Stimulated activated CD4-positive, alpha-beta T cell treated with anti-CD3 and anti-CD28 coated beads, TNF-alpha, amount 100 ng/mL, for 1 hour (primary cell): ENCODE results near the gene NCOR2.

Experiments
- DNase-seq, 3 donors: peaks; one replicate each; pipeline ENCODE4 v3.0.0-alpha.2; 2020; ENCODE audit warnings: low read depth in 3 of 3, low spot score in 1 of 3

NCOR2 gene

DNA sequence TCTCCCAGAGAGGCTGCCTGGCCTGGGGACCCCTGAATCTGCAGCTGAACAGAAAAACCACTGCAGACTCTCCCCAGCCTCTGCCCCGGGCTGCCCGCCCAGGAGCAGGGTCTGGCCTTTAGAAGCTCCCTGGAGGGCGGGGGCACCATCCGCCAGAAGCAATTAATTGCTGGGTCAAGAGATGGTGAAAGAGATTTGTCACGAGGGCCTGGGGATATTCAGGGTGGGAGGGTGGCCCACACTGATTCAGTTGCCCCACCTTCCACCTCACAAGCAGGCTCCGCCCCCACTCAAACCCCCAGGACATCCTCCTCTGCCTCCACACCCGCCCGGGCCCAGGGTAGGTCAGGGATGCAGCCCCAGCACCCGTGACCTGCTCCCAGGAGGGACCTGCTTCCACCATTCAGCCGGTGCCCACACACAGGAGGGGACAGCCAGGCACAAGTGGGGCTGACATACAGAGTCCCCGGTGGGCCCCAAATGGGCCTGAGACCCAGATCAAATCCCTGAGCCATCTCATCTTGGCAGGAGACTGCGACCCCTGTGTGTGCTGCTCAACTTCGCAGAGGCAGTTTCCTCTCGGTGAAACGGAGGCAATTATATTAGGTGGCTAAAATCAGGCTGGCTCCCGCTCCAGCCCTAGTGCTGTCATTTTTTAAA lies 23.0 kb downstream of the NCOR2 start:
- DNase-seq, result no peak

DNA sequence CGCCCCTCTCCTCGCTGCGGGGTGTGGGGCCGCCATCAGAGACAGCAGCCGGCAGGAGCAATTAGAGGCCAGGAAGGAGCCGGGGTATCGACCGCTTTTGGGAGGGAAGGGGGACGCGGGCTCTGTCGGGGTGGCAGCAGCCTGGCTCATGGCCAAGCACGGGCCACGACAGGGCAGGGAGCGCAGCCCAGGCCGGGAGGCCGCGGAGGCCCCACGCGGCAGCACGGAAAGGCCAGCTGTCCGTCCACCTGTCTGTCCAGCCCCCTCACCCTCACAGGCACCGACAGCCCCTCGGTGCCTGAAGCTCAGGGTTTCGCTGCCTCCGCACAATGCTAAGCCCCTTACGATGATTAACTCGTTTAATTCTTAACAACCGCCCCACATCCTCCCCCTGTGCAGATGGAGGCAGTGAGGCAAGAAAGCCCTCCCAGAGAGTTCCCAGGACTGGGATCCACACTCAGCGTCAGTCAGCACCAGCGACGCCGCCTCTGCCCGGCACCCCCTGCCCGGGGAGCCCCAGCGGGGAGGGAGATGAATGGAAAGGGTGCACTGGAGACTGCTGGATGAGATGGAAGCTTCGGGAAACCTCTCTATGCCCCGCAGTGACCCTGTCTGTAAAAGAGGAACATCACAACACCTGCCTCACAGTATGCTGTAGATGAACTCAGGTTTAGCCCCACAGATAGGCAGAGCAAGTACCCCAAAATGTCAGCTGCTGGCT lies 23.7 kb downstream of the NCOR2 start:
- DNase-seq, result no peak

DNA sequence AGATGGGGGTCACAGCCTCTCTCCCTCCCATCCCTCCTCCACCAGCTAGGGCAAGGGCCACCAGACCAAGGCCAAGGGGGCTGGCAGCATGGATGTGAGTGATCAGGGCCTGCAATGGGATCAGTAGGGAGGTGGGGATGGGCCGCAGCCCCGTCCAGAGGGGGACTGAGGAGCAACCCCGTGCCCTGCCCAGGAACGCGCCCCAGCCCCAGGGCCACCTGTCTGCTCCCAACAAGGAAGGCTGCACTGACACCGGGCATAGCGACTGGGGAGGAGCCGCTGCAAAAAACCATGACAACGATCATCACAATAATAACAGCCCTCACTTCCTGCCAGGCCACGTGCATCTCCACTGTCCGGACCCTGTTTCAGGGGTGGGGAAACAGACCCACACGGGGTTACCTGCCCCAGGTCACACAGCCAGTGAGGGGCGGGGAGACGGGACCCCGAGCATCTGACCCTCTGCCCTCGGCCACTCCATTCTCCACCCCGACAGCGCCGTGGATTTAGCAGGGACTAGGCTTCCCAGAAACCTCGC lies 24.3 kb downstream of the NCOR2 start:
- DNase-seq, result no peak

DNA sequence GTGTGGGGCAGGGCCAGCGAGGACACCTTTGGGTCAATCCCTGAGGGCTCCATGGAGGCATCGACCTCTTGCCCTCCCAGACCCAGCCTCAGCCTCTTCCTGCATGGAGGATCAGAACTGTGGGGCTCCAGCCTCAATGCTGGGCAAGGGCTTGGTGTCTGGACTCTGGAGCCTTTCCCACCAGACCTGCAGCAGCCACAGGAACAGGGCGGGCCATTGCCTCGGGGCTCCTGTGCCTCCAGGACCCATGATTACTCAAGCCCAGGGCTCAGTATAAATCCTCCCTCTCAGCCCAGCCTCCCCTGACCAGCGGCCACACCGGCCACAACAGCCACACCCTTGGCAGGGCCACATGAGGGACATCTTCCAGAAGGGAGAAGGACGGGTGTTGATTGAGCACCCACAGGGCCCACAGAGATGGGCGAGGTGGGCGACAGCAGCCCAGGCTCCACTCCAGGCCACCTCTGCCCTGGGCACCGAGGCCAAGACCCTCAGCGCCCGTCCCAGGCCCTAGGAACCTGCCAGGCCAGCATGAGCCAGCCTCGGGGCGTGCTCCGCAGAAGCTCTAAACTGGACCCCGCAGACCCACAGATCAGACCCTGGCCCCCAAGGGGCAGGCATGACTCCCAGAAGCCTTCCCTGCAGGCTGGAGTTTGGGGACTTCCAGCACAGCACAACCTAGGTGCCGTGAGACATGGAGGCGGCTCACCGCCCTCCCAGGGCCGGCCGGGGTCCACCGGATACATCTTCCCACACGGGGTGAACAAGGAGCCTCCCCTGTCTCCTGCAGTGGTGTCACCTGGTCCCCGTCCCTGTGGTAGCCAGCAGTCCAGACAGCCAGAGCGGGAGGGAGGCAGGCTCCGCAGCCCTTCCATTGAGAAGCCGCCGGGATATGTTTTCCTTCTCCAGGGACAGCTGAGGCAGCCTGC lies 25.1 kb downstream of the NCOR2 start:
- no peak for DNase-seq

DNA sequence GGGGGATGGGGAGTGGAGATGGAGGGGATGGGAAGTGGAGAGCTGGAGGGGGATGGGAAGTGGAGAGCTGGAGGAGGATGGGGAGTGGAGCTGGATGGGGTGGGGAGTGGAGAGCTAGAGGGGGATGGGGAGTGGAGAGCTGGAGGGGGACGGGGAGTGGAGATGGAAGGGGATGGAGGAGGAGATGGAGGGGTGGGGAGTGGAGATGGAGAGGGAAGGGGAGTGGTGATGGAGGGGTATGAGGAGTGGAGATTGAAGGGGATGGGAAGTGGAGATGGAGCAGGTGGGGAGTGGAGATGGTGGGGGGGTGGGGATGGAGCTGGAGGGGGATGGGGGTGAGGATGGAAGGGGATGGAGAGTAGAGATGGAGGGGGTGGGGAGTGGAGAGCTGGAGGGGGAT lies 26.1 kb downstream of the NCOR2 start:
- no peak for DNase-seq

DNA sequence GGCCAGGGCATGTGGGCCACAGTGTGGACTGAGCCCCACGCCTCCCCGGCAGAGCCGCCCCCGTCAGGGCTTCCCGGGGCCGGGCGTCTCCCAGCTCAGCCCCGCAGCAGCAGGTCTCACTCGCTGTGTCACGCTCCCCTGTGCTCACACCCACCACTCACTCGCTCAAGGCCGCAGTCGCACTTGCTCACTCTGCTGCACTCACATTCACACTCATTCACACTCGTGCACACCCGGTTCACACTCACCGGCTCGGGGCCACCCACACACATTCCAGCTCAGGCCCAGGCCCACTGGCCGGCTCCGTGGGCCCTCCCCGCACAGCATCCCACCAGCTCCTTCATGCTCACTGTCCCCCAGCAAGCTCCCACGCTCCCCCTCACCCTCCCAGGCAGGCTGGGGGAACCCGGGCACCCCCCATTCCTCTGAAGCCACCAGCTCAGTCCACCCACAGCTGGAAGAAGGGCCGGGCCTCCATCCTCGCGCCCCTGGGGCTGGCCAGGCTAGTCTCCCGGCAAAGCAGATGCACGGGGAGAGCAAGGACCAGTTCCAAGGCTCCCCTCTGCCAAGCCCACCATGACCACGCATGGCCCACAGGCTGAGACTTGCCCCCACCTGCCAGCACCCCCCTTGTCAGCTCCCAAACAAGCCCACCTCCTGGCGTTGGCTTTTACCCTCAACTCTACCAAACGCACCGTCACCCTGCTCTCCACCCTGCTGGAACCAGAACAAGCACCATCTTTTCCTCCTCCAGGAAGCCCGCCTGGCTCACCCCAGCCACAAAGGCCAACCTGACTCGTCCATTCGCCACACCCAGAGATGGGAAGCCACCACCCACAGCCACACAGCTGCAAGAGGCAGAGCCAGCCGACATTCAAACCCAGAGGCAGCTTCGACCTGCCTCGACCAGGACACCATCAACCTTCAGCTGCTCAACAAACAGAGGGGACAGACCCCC lies 28.0 kb downstream of the NCOR2 start:
- DNase-seq, result no peak

DNA sequence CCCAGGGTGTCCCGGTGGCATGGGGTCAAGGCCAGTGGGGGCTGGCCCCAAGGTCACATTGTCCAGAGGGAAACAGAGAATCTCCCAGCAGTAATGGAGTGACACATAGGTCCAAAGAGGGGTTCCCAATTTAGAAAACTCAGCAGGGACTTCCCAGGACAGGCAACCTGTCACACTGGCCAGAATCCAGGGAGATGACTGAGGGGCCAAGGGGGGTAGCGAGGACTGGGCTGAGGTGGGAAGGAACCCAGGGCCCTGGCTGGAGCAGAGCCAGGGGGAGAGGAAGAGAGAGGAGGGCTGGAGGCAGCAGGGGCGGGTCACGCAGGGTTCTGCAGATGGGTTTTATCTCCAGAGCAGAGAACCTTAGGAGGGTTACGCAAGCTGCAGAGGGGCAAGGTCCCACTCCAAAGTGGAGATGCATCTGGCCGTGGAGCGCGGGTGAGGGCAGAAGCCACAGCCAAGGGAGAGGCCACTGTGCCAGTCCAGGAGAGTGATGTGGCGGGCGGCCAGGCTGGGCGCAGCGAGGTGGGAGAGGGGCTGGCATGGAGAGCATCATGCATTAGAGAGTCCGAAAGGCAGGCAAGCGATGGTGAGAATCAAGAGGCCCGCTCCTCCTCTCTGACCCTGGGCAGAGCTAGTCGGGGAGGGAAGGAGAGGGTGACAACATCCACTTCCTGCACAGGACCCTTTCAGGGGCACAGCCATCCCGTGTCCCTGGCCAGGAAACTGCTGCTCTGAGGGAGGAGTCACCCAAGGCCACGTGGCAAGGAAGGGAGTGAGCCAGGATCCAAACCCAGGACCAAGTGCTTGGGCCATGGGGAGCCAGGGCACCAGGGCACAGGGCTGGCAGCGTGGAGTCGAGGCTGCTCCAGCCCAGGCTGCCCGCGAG lies 29.0 kb downstream of the NCOR2 start:
- no peak for DNase-seq

DNA sequence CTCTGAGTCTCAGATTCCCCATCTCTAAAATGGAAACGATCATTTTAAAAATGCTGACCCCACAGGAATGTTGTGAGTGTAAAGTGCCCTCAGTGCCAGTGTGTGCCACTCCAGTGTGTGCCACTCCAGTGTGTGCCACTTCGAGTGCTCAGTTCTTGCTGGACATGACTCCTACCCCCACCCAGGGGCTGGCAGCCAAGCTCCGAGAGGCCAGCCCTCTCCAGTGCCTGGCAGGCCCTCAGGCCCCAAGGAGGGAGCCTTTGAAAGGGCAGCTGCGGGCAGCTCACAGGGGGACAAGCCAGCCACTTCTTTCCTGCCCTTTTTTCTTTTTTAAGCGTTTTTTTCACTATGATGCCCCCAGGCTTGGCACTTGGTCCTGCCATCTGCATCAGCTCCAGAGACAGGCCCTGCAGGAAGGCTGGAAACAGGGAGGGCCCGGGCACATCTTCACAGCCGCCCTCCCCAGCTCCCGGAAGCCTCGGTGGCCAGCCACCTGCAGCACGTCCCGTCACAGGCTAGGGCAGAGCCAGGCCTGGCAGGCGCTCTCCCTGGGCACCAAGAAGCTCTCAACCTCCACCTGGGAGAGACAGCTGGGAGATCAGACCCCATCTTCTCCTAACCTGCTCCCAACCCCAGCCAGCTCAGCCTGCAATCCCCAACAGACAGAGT lies 29.8 kb downstream of the NCOR2 start:
- DNase-seq, result no peak

DNA sequence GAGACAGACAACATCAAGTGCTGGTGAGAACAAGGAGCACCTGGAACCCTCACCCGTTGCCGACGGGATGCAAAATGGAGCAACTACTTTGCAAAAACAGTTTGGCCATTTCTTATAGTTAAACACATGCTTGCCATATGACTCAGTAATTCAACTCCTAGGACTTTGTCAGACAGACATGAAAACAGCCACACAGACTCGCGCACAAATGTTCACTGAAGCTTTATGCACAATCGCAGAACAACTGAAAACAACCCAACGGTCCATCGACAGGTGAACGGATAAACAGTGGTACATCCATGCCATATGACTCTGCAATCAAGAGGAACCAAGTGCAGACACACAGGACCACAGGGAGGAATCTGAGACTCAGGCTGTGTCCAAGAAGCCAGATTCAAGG lies 30.8 kb downstream of the NCOR2 start:
- DNase-seq, result no peak

DNA sequence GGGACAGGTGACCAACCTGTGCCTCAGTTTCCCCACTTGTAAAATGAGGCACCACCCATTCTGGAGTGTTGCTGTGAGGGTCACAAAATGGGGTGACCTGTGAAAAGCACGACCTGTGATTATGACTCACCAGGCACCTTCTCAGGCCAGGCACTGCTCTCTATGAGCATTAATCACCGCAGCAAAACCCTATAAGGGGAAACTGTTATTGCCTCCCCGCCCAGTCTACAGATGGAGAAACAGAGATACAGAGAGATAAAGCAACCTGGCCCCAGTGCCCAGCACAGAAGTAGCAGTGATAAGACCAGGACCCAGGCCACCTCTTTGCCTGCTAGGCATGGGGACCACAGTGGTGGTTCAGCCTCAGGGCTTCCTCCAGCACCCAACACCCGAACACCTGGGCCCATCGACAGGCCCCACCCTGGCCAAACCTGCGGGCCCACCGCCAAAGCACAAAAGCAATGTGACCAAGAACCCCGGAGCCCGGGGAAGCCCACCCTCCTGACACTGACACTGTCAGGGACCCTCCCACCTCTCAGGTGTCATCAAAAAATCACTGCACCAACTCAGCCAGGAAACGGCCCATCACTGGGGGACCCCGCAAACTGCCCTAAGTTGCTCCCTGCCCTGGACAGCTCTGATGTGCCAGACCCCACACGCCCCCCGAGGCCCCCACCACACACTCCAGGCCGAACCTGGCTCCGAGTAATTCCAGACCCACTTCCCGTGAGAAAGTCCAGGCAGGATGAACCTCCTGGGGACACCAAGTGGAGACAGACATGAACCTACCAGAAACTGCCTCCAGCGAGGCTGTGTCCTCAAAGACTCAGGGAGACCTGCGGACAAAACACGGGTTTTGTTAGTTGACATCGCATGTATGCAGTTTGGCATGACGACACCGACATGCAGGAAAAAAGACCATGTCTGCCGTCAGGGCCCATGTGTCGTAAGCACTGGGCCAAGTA lies 32.4 kb downstream of the NCOR2 start:
- no peak for DNase-seq

DNA sequence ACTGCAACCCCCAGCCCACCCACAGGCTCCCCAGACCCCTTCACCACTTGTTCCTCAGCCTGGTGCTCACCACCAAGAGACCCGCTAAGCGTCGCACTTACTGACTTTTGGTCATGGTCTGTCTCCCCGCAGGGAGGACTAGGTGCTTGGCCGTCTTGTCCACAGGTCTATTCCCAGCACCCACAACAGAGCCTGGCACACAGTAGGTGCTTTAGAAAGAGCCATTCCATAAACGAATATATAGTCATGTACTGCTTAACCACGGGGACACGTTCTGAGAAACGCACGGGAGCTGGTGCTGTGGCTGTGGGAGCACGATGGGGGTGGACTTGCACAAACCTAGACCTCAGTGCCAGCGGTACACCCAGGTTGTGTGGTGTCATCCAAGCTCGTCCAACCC lies 34.0 kb downstream of the NCOR2 start:
- no peak for DNase-seq

DNA sequence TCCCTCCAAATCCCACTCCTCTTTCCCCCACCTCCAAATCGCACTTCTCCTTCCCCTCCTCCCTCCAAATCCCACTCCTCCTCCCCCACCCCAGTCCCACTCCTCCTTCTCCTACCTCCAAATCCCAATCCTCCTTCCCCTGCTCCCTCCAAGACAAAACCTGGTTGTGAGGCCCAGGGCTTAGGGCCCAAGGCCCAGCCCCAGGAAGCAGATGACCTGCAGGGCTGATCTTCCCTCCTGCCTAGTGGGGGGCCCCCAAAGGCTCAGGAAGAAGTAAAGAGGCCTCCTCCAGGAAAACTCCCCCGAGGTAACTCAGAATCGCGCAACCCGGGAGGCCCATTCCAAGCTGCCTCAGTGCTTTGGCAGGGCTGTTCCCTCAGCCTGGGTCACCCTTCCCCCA lies 34.4 kb downstream of the NCOR2 start:
- DNase-seq, result no peak

DNA sequence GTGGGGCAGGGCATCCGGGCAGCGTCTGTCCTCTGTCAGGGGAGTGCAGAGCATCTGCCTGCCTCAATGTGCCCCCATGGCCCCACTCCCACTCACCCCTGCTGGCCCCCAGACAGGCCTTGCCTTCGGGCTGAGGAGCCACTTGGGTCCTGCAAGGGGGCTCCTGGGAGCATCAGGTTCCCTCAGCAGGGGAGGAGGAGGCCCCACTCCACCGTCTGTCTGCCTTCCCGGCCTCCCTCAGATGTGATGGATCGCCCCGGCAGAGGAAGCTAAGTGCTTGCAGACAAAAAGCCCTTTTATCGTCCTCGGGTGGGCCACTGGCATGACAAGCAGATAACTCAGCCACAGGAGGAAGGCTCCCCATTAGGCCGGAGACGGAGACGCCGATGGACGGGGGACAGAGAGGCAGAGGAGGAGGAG lies 35.1 kb downstream of the NCOR2 start:
- DNase-seq, result no peak

DNA sequence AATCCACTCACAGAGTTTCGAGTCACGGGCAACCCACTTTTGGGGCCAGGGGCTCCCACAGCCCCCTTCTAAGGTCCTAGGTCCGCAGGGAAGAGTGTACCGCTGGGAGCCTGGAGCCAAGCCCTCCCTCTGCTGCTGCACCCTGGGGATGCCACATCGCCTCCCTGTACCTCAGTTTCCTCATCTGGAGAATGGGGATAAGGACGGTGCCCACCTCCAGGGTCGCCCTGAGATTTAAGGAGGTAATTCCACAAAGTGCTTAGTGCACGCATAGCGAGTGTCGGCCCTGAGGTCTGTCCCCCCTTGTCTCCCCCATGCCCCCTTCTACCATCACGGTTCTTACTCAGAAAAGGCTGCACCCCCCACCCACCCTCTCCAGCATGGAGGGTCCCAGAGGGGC lies 35.5 kb downstream of the NCOR2 start:
- no peak for DNase-seq

DNA sequence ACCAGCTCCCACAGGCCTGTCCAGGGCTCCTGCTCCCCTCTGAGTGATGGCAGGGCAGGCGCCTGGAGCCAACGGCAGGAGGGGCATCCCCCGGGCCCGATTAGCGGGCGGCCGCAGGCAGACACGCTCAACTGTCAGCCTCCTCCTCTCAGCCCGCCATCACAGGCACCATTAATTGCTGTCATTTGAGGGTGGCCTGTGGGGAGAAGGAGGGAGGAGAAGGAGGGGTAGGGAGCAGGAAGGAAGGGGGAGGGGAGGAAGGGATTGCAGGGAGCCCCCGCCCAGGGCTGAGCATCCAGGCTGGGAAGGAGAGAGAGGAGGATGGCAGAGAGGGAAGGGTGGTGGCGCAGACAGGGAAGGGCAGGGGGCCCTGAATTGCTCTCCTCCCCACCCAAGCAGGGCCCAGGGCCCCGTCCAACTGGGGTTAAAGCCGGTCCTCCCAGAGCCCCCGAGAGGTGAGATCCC lies 36.1 kb downstream of the NCOR2 start:
- no peak for DNase-seq

DNA sequence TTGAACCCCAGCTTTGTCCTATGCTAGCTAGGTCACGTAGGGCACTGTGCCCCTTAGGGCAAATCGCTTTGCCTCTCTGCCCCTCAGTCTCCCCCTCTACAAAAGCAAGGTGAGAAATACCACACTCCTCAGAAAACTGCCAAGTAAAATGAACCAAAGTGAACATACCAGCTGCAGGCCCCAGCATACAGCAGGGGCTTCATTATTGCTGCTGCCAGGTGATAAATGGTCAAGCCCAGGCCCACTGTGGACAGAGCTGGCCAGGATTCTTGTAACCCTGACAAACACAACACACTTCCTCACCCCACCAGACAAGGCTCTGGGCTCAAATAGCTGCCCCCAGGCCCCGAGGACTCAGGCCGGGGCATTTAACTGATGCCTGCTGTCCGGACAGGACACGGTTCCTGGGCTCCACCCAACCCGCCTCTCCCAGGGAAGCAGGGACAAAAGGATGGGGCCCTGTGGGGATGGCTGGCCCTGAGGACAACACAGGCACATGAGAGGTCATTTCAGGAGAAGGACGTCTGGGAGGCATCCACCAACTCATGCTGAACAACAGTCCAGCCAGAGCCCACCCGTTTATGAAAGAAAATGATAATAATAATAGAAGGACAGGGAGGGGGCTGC lies 36.7 kb downstream of the NCOR2 start:
- DNase-seq, result no peak

DNA sequence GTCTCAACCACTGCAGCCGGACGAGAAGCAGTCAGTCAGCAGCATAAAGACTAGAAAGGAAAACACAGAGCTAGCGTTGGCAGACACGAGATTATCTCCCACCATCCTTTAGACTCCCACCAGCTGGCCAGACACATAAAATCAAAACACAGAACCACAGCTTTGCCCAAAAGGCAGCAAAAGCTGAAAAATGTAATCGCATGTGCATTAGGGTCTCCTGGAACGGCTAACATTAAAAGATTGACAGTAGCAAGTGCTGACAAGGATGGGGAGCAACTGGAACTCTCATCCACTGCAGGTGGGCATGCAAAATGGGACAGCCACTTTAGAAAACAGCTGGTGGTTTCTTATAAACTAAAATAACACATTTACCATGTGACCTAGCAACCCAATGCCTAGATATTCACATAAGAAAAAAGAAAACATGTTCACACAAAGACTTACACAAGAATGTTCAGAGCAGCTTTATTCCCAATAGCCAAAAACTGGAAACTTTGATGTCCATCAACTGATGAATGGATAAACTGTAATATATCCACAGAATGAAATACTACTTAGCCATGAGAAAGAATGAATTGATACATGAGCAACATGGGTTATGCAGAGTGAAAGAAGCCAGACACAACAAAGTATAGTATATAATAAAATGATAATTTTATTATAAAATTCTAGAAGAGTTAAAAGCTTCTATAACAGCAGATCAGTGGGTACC lies 37.7 kb downstream of the NCOR2 start:
- DNase-seq, result no peak
